ENCODE data around the gene RETREG2. TPM values are rescaled to one million over a fixed set of nuclear protein-coding genes. Genes with fewer than 3 reads are reported as not detected.

The RETREG2 gene
- total RNA-seq, 1 experiment from 2014 or later: 63.7 TPM

DNA sequence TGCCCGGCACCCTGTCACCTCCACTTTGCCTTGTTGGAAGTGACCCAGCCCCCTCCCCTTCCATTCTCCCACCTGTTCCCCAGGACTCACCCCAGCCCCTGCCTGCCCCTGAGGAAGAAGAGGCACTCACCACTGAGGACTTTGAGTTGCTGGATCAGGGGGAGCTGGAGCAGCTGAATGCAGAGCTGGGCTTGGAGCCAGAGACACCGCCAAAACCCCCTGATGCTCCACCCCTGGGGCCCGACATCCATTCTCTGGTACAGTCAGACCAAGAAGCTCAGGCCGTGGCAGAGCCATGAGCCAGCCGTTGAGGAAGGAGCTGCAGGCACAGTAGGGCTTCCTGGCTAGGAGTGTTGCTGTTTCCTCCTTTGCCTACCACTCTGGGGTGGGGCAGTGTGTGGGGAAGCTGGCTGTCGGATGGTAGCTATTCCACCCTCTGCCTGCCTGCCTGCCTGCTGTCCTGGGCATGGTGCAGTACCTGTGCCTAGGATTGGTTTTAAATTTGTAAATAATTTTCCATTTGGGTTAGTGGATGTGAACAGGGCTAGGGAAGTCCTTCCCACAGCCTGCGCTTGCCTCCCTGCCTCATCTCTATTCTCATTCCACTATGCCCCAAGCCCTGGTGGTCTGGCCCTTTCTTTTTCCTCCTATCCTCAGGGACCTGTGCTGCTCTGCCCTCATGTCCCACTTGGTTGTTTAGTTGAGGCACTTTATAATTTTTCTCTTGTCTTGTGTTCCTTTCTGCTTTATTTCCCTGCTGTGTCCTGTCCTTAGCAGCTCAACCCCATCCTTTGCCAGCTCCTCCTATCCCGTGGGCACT is 4.5 kb downstream of the RETREG2 start:
- ChIA-PET CTCF (no interaction called here), RAD21 (ENCODE audit: low non-redundant PET in 1 of 2, low total read pairs in 2 of 2, uncharacterized antibody in 2 of 2, unreplicated experiment in 2 of 2) (no interaction called here), POLR2A (no interaction called here)
- no peaks in the 10 kb centered on the region for H3K9me2 ChIP-seq (ENCODE audit: insufficient read depth)
- BruUV-seq (replicated peaks): no TSS peak
- TF ChIP-seq, protein P1, sequence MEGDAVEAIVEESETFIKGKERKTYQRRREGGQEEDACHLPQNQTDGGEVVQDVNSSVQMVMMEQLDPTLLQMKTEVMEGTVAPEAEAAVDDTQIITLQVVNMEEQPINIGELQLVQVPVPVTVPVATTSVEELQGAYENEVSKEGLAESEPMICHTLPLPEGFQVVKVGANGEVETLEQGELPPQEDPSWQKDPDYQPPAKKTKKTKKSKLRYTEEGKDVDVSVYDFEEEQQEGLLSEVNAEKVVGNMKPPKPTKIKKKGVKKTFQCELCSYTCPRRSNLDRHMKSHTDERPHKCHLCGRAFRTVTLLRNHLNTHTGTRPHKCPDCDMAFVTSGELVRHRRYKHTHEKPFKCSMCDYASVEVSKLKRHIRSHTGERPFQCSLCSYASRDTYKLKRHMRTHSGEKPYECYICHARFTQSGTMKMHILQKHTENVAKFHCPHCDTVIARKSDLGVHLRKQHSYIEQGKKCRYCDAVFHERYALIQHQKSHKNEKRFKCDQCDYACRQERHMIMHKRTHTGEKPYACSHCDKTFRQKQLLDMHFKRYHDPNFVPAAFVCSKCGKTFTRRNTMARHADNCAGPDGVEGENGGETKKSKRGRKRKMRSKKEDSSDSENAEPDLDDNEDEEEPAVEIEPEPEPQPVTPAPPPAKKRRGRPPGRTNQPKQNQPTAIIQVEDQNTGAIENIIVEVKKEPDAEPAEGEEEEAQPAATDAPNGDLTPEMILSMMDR (IDR thresholded peaks at IDR 0.05 in 2 of 3, conservative IDR thresholded peaks at IDR 0.05 in 1 of 3; ENCODE audit: borderline replicate concordance in 1 of 3, insufficient read depth in 1 of 3, low read depth in 2 of 3, low read length in 2 of 3): no peak
- no peak for TF ChIP-seq SP1 (IDR thresholded peaks at IDR 0.05; ENCODE audit: low read depth)
- no peak for TF ChIP-seq ZNF274 (IDR thresholded peaks at IDR 0.05; ENCODE audit: low read depth, low read length)
- no peak for TF ChIP-seq ELF1 (IDR thresholded peaks at IDR 0.05; ENCODE audit: borderline replicate concordance, low read depth)
- TF ChIP-seq JUND (IDR thresholded peaks at IDR 0.05): no peak
- TF ChIP-seq, protein P2, sequence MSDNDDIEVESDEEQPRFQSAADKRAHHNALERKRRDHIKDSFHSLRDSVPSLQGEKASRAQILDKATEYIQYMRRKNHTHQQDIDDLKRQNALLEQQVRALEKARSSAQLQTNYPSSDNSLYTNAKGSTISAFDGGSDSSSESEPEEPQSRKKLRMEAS (IDR thresholded peaks at IDR 0.05): no peak
- no peak for TF ChIP-seq CBX3 (IDR thresholded peaks at IDR 0.05; ENCODE audit: low read depth)
- no peak overlapping the region for H3K9ac ChIP-seq (ENCODE audit: low read length)
- no peaks in the 10 kb centered on the region for H3K9me3 ChIP-seq (ENCODE audit: control insufficient read depth in 1 of 2, insufficient read depth in 1 of 2, low read depth in 1 of 2, low read length in 2 of 2)
- peaks cover 16% of the 10 kb centered on the region for H3K79me2 ChIP-seq (ENCODE audit: insufficient read depth, low read length)
- no peak overlapping the region for H2AFZ ChIP-seq (ENCODE audit: low read depth, low read length, poor library complexity, severe bottlenecking)
- H3K4me1 ChIP-seq (ENCODE audit: control insufficient read depth in 1 of 2, insufficient read depth in 2 of 2, low read length in 2 of 2): peaks cover 5 to 13% of the 10 kb centered on the region in 2 experiments; a peak in 2 of 4 replicates
- no peak overlapping the region for H3K4me2 ChIP-seq (ENCODE audit: low read length)
- intact Hi-C loops (cut with micrococcal nuclease): no loop called here
- ATAC-seq (no peak), DNase-seq (ENCODE audit: low read depth, low spot score) (no peak)
- H3K27ac ChIP-seq (ENCODE audit: low read depth, low read length): no peak overlapping the region
- no peaks in the 10 kb centered on the region for H4K20me1 ChIP-seq (ENCODE audit: insufficient read depth)
- H3K4me3 ChIP-seq (replicated peaks in 1 of 2; ENCODE audit: low read depth in 1 of 2, low read length in 2 of 2): no peak overlapping the region
- peaks cover 13 to 17% of the 10 kb centered on the region in 2 experiments; a peak in 3 of 4 replicates for H3K36me3 ChIP-seq (ENCODE audit: control insufficient read depth in 1 of 2, insufficient read depth in 2 of 2, low read length in 2 of 2)
- H3K27me3 ChIP-seq (ENCODE audit: insufficient read depth, low read length): no peaks in the 10 kb centered on the region

Measured in HCT116 (cell line).